Measurements from ENCODE around the gene AGPAT3. TPM values are rescaled to one million over a fixed set of nuclear protein-coding genes. Genes with fewer than 3 reads are reported as not detected.

Gene AGPAT3
- polyA plus RNA-seq, 2 of the 4 experiments (the other 2 are of a cell fraction): 18.2 to 20.3 TPM

GRCh38 chr21:43961382-43961909 lies 96.4 kb downstream of the AGPAT3 start:
- TF ChIP-seq REST (IDR thresholded peaks at IDR 0.05) (no peak), PBX3 (IDR thresholded peaks at IDR 0.05) (no peak), BHLHE40 (IDR thresholded peaks at IDR 0.05; ENCODE audit: low read depth, low read length) (no peak), KDM1A (IDR thresholded peaks at IDR 0.05; ENCODE audit: low read depth) (no peak), ZFP36 (IDR thresholded peaks at IDR 0.05; ENCODE audit: borderline replicate concordance, partially characterized antibody) (no peak), MAZ (IDR thresholded peaks at IDR 0.05; ENCODE audit: borderline replicate concordance, low read depth, low read length) (no peak), BCL3 (IDR thresholded peaks at IDR 0.05) (no peak), HMGXB4 (CRISPR knock-in tag; IDR thresholded peaks at IDR 0.05; ENCODE audit: borderline replicate concordance) (no peak), JUNB (IDR thresholded peaks at IDR 0.05) (no peak), NR3C1 (IDR thresholded peaks at IDR 0.05) (no peak), RFX5 (IDR thresholded peaks at IDR 0.05) (no peak)
- FAIRE-seq: no peak
- Histone ChIP-seq H3K9me3 (no peaks in the 10 kb centered on the region), H3K4me1 (peaks cover 6% of the 10 kb centered on the region; the same call in 2 of the 3 replicates), H3K4me3 (no peak overlapping the region), H3K27ac (no peak overlapping the region), H3K4me2 (no peak overlapping the region)
- ATAC-seq: no peak
- ChIA-PET CTCF (interaction anchor here (1.1 kb wide), 1 partner anchor 22 kb away, joined by 3 read pairs; no protein-coding TSS in a partner anchor), POLR2A (no interaction called here)
- DNase-seq (ENCODE audit: low read depth in 1 of 2, low spot score in 1 of 2): no peak
- 81% methylated on average over 24 of the region's 24 CpGs for WGBS (ENCODE audit: missing lambda C conversion rate)

GRCh38 chr21:43965911-43966585 lies 101.0 kb downstream of the AGPAT3 start:
- no peak for ATAC-seq
- DNase-seq (ENCODE audit: low read depth in 1 of 2, low spot score in 1 of 2): no peak
- Histone ChIP-seq H3K9me3 (no peaks in the 10 kb centered on the region), H3K27ac (no peak overlapping the region), H3K4me2 (no peak overlapping the region), H3K4me3 (no peak overlapping the region), H3K4me1 (no peaks in the 10 kb centered on the region)
- WGBS (ENCODE audit: missing lambda C conversion rate): 93% methylated on average over 14 of the region's 17 CpGs
- no peak for FAIRE-seq
- TF ChIP-seq USF2 (IDR thresholded peaks at IDR 0.05) (no peak), HOXB13 (CRISPR knock-in tag; IDR thresholded peaks at IDR 0.05; ENCODE audit: low read depth) (no peak)
- ChIA-PET POLR2A (no interaction called here), CTCF (interaction anchor here (1.3 kb wide), 1 partner anchor 28 kb away, joined by 3 read pairs; no protein-coding TSS in a partner anchor)
